ENCODE measurements around the gene SEC23B. TPM values are rescaled to one million over a fixed set of nuclear protein-coding genes. Genes with fewer than 3 reads are reported as not detected.

SEC23B gene
- total and polyA plus RNA-seq, 4 donors = 12.8 to 54.3 (median 34.8) TPM

DNA sequence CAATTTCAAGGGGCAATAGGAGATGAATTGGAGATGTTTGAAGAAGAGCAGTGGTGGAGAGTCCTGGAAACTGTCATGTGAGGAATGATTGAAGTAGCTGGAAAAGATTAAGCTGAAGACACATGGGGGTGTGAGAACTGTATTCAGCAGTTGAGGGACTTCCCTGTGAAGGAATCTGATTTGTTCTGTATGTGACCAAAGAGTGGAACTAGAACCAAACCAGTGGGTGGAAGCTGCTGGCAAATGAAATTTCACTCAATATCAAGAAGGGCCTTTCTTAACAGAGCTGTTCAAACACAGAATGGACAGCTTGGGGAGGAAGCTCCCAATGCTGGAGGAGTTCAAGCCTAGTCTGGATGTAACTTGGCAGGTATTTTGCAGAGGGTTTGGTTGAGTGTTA, 21.3 kb downstream of the SEC23B start:
- Histone ChIP-seq H3K36me3 (ENCODE audit: control insufficient read depth in 4 of 4, insufficient read depth in 3 of 4, low read depth in 1 of 4, low read length in 3 of 4) (peaks cover 24 to 89% (median 72%) of the 10 kb centered on the region in 4 donors), H3K9ac (ENCODE audit: low read depth in 1 of 2, low read length in 2 of 2) (no peak overlapping the region), H3K4me3 (ENCODE audit: low read depth in 1 of 3, low read length in 3 of 3) (no peak overlapping the region), H3K4me1 (ENCODE audit: control insufficient read depth in 4 of 4, insufficient read depth in 4 of 4, low read length in 3 of 4) (peaks cover 0 to 11% (median 8%) of the 10 kb centered on the region in 4 donors), H3K9me3 (ENCODE audit: control insufficient read depth in 4 of 4, low read length in 3 of 4) (no peaks in the 10 kb centered on the region), H3K27me3 (ENCODE audit: control insufficient read depth in 4 of 4, insufficient read depth in 4 of 4, low read length in 3 of 4) (no peaks in the 10 kb centered on the region), H3K27ac (ENCODE audit: low read depth in 1 of 2, low read length in 2 of 2) (no peak overlapping the region)
- TF ChIP-seq YY1 (IDR thresholded peaks at IDR 0.05) (no peak), NR2F2 (IDR thresholded peaks at IDR 0.05) (no peak), HNF4A (conservative IDR thresholded peaks at IDR 0.05) (no peak)
- TF ChIP-seq, protein P1, sequence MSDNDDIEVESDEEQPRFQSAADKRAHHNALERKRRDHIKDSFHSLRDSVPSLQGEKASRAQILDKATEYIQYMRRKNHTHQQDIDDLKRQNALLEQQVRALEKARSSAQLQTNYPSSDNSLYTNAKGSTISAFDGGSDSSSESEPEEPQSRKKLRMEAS (IDR thresholded peaks at IDR 0.05) = no peak
- TF ChIP-seq, protein P2, sequence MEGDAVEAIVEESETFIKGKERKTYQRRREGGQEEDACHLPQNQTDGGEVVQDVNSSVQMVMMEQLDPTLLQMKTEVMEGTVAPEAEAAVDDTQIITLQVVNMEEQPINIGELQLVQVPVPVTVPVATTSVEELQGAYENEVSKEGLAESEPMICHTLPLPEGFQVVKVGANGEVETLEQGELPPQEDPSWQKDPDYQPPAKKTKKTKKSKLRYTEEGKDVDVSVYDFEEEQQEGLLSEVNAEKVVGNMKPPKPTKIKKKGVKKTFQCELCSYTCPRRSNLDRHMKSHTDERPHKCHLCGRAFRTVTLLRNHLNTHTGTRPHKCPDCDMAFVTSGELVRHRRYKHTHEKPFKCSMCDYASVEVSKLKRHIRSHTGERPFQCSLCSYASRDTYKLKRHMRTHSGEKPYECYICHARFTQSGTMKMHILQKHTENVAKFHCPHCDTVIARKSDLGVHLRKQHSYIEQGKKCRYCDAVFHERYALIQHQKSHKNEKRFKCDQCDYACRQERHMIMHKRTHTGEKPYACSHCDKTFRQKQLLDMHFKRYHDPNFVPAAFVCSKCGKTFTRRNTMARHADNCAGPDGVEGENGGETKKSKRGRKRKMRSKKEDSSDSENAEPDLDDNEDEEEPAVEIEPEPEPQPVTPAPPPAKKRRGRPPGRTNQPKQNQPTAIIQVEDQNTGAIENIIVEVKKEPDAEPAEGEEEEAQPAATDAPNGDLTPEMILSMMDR (IDR thresholded peaks at IDR 0.05; ENCODE audit: low read depth, low read length, missing input control) = no peak
- DNase-seq (ENCODE audit: low spot score) = no peak

DNA sequence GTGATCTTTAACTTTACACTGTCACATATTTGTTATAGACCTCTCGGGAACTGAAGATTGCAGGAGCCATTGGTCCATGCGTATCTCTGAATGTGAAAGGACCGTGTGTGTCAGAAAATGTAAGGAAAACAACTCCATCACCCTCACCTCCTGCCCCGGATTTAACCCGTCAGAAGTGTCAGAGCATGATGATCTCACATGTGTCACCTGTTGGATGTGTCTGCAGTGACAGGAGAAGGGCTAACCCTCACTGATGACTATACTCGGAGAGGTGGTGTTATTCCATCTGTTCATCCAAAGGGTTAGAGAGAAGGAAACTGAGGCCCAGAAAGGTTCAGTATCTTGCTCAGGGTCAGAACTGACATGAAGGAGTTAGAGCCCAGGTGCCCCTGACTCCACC, 24.9 kb downstream of the SEC23B start:
- TF ChIP-seq JUND (IDR thresholded peaks at IDR 0.05) (no peak), EGR1 (IDR thresholded peaks at IDR 0.05; ENCODE audit: low read depth in 2 of 2) (no peak), FOXA1 (IDR thresholded peaks at IDR 0.05) (no peak), GABPA (IDR thresholded peaks at IDR 0.05 in 1 of 2, conservative IDR thresholded peaks at IDR 0.05 in 1 of 2) (no peak), NR2F2 (IDR thresholded peaks at IDR 0.05) (no peak), TAF1 (conservative IDR thresholded peaks at IDR 0.05) (no peak), YY1 (IDR thresholded peaks at IDR 0.05) (no peak), SP1 (IDR thresholded peaks at IDR 0.05) (no peak), RAD21 (IDR thresholded peaks at IDR 0.05) (no peak), FOXA2 (IDR thresholded peaks at IDR 0.05) (no peak), HNF4A (conservative IDR thresholded peaks at IDR 0.05) (no peak)
- TF ChIP-seq, protein P3, sequence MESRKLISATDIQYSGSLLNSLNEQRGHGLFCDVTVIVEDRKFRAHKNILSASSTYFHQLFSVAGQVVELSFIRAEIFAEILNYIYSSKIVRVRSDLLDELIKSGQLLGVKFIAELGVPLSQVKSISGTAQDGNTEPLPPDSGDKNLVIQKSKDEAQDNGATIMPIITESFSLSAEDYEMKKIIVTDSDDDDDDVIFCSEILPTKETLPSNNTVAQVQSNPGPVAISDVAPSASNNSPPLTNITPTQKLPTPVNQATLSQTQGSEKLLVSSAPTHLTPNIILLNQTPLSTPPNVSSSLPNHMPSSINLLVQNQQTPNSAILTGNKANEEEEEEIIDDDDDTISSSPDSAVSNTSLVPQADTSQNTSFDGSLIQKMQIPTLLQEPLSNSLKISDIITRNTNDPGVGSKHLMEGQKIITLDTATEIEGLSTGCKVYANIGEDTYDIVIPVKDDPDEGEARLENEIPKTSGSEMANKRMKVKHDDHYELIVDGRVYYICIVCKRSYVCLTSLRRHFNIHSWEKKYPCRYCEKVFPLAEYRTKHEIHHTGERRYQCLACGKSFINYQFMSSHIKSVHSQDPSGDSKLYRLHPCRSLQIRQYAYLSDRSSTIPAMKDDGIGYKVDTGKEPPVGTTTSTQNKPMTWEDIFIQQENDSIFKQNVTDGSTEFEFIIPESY (IDR thresholded peaks at IDR 0.05) = no peak
- TF ChIP-seq, protein P4, sequence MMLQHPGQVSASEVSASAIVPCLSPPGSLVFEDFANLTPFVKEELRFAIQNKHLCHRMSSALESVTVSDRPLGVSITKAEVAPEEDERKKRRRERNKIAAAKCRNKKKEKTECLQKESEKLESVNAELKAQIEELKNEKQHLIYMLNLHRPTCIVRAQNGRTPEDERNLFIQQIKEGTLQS (IDR thresholded peaks at IDR 0.05) = no peak
- TF ChIP-seq, protein P5, sequence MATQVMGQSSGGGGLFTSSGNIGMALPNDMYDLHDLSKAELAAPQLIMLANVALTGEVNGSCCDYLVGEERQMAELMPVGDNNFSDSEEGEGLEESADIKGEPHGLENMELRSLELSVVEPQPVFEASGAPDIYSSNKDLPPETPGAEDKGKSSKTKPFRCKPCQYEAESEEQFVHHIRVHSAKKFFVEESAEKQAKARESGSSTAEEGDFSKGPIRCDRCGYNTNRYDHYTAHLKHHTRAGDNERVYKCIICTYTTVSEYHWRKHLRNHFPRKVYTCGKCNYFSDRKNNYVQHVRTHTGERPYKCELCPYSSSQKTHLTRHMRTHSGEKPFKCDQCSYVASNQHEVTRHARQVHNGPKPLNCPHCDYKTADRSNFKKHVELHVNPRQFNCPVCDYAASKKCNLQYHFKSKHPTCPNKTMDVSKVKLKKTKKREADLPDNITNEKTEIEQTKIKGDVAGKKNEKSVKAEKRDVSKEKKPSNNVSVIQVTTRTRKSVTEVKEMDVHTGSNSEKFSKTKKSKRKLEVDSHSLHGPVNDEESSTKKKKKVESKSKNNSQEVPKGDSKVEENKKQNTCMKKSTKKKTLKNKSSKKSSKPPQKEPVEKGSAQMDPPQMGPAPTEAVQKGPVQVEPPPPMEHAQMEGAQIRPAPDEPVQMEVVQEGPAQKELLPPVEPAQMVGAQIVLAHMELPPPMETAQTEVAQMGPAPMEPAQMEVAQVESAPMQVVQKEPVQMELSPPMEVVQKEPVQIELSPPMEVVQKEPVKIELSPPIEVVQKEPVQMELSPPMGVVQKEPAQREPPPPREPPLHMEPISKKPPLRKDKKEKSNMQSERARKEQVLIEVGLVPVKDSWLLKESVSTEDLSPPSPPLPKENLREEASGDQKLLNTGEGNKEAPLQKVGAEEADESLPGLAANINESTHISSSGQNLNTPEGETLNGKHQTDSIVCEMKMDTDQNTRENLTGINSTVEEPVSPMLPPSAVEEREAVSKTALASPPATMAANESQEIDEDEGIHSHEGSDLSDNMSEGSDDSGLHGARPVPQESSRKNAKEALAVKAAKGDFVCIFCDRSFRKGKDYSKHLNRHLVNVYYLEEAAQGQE (IDR thresholded peaks at IDR 0.05) = no peak
- TF ChIP-seq, protein P1 (IDR thresholded peaks at IDR 0.05) = no peak
- H3K4me1 ChIP-seq (ENCODE audit: control insufficient read depth in 4 of 4, insufficient read depth in 4 of 4, low read length in 3 of 4) = peaks cover 0 to 20% (median 14%) of the 10 kb centered on the region in 4 donors
- H3K36me3 ChIP-seq (ENCODE audit: control insufficient read depth in 4 of 4, insufficient read depth in 3 of 4, low read depth in 1 of 4, low read length in 3 of 4) = peaks cover 20 to 71% (median 54%) of the 10 kb centered on the region in 4 donors
- no peaks in the 10 kb centered on the region for H3K27me3 ChIP-seq (ENCODE audit: control insufficient read depth in 4 of 4, insufficient read depth in 4 of 4, low read length in 3 of 4)
- no peak for DNase-seq (ENCODE audit: low spot score)
- no peaks in the 10 kb centered on the region for H3K9me3 ChIP-seq (ENCODE audit: control insufficient read depth in 4 of 4, low read length in 3 of 4)
- H3K4me3 ChIP-seq (ENCODE audit: low read depth in 1 of 3, low read length in 3 of 3) = no peak overlapping the region
- H3K27ac ChIP-seq (ENCODE audit: low read depth in 1 of 2, low read length in 2 of 2) = no peak overlapping the region
- H3K9ac ChIP-seq (ENCODE audit: low read depth in 1 of 2, low read length in 2 of 2) = no peak overlapping the region
- WGBS = 96% methylated on average over 6 of the region's 6 CpGs
